HepG2 (cell line): ENCODE data around the gene AK4. TPM values are rescaled to one million over a fixed set of nuclear protein-coding genes. Genes with fewer than 3 reads are reported as not detected.
A peak's percentile ranks its signal among the peaks of the same experiment; 100 is the strongest.

Source experiments
- ATF7-NPFF ChIP-seq: sonication (generic); formaldehyde crosslinking; IDR thresholded peaks from 2 replicates; pipeline ENCODE4 v1.8.1; 2023; ENCODE audit warnings: mild to moderate bottlenecking, low read depth, missing genetic modification reagents, moderate library complexity
- CBX2 ChIP-seq, 2 experiments: fragments of 200-600 bp in 1 of 2; sonication (generic); formaldehyde crosslinking in 1 of 2; IDR thresholded peaks; 2 replicates each; pipeline versions ENCODE4 v1.7.0 to v1.8.1; 2018 to 2022; ENCODE audit warnings: low read depth in 2 of 2, low read length in 1 of 2, mild to moderate bottlenecking in 1 of 2, missing genetic modification reagents in 1 of 2
- EHMT2 ChIP-seq: fragments of 200-600 bp; sonication (generic); IDR thresholded peaks from 2 replicates; pipeline ENCODE4 v1.7.0; 2017; ENCODE audit warnings: antibody characterized with exemption, low read depth, low read length, borderline replicate concordance
- FIP1L1 ChIP-seq: fragments of 200-400 bp; formaldehyde crosslinking; IDR thresholded peaks from 2 replicates; pipeline ENCODE4 v1.6.1; 2018; ENCODE audit warnings: low read depth, mild to moderate bottlenecking, low read length, moderate library complexity, borderline replicate concordance; ENCODE audit not compliant: insufficient read depth
- FOXP1 ChIP-seq, 2 experiments: fragments of 450-650 bp in 1 of 2; IDR thresholded peaks; 2 replicates each; pipeline ENCODE4 v1.6.1; 2017 to 2018; ENCODE audit warnings: antibody characterized with exemption in 1 of 2
- GATA4 ChIP-seq: sonication (generic); IDR thresholded peaks from 2 replicates; pipeline ENCODE4 v1.6.1; 2016; ENCODE audit warnings: antibody characterized with exemption, low read depth, borderline replicate concordance
- GTF3A ChIP-seq: sonication (generic); formaldehyde crosslinking; conservative IDR thresholded peaks from 2 replicates; pipeline ENCODE4 v1.4.0; 2020; ENCODE audit warnings: mild to moderate bottlenecking, missing genetic modification reagents
- HCFC1 ChIP-seq: fragments of 150-350 bp; IDR thresholded peaks from 2 replicates; pipeline ENCODE4 v1.6.1; 2014; ENCODE audit warnings: low read depth, low read length
- MAFF ChIP-seq: IDR thresholded peaks from 2 replicates; pipeline ENCODE4 v1.6.1; 2011; ENCODE audit warnings: low read depth, low read length, improper control_type of control experiment
- RXRA ChIP-seq: sonication (generic); formaldehyde crosslinking; IDR thresholded peaks from 2 replicates; pipeline ENCODE4 v1.5.1; 2020; ENCODE audit warnings: missing genetic modification reagents
- ZNF260 ChIP-seq: sonication (generic); formaldehyde crosslinking; IDR thresholded peaks from 2 replicates; pipeline ENCODE4 v1.4.0; 2020; ENCODE audit warnings: missing genetic modification reagents, low read depth, mild to moderate bottlenecking, borderline replicate concordance
- ZNF263 ChIP-seq: sonication (generic); formaldehyde crosslinking; IDR thresholded peaks from 2 replicates; pipeline ENCODE4 v1.4.0; 2020; ENCODE audit warnings: missing genetic modification reagents
- ZNF737 ChIP-seq: sonication (generic); formaldehyde crosslinking; IDR thresholded peaks from 2 replicates; pipeline ENCODE4 v1.5.0; 2020; ENCODE audit warnings: missing genetic modification reagents, mild to moderate bottlenecking, borderline replicate concordance
- ZNF747 ChIP-seq: sonication (generic); formaldehyde crosslinking; IDR thresholded peaks from 2 replicates; pipeline ENCODE4 v1.8.1; 2023; ENCODE audit warnings: missing genetic modification reagents, mild to moderate bottlenecking, borderline replicate concordance
- ZSCAN22 ChIP-seq: sonication (generic); formaldehyde crosslinking; IDR thresholded peaks from 2 replicates; pipeline ENCODE4 v1.4.0; 2020; ENCODE audit warnings: mild to moderate bottlenecking, missing genetic modification reagents
- ZSCAN31 ChIP-seq: sonication (generic); formaldehyde crosslinking; IDR thresholded peaks from 2 replicates; pipeline ENCODE4 v1.5.0; 2020; ENCODE audit warnings: low read depth, mild to moderate bottlenecking, missing genetic modification reagents
- polyA plus RNA-seq, 8 experiments: library from polyadenylated mRNA; depleted of rRNA in 3 of 8; stranded (reverse) in 7 of 8; unstranded in 1 of 8; fragments of >200 nt; fragmentation: Illumina TruSeq in 4 of 8; extraction: Trizol in 4 of 8; gene quantifications; 2 replicates each; pipeline versions ENCODE4 v1.2.1 to v1.2.3, GENCODE V29; 2011 to 2016; ENCODE audit warnings: low read depth in 4 of 8, missing spikeins in 1 of 8, mixed read lengths in 1 of 8; ENCODE audit not compliant: insufficient read depth in 1 of 8
- total RNA-seq, 5 experiments: library from RNA; depleted of rRNA; stranded (reverse); fragments of >200 nt; fragmentation: Illumina TruSeq; extraction: Trizol; gene quantifications; 2 replicates each; pipeline ENCODE4 v1.2.3, GENCODE V29; 2016; ENCODE audit warnings: low read depth in 1 of 5
- TF ChIP-seq, protein P1 (sequence below): sonication (generic); formaldehyde crosslinking; IDR thresholded peaks from 2 replicates; pipeline ENCODE4 v1.4.0; 2020; ENCODE audit warnings: mild to moderate bottlenecking, missing genetic modification reagents
- TF ChIP-seq, protein P2 (sequence below): sonication (generic); formaldehyde crosslinking; IDR thresholded peaks from 2 replicates; pipeline ENCODE4 v1.5.1; 2020; ENCODE audit warnings: missing genetic modification reagents, mild to moderate bottlenecking, borderline replicate concordance
- TF ChIP-seq, protein P3 (sequence below): IDR thresholded peaks from 2 replicates; pipeline ENCODE4 v1.6.1; 2016; ENCODE audit warnings: missing compliant biosample characterization, missing genetic modification reagents, borderline replicate concordance
- TF ChIP-seq, protein P4 (sequence below): sonication (generic); formaldehyde crosslinking; IDR thresholded peaks from 2 replicates; pipeline ENCODE4 v1.9.0; 2022; ENCODE audit warnings: low read depth, missing genetic modification reagents

The AK4 gene
- total and polyA plus RNA-seq, 2 of the 13 experiments (the other 11 are each of a cell fraction or from before 2014, with no cell fraction given), result 110 to 160 TPM

DNA sequence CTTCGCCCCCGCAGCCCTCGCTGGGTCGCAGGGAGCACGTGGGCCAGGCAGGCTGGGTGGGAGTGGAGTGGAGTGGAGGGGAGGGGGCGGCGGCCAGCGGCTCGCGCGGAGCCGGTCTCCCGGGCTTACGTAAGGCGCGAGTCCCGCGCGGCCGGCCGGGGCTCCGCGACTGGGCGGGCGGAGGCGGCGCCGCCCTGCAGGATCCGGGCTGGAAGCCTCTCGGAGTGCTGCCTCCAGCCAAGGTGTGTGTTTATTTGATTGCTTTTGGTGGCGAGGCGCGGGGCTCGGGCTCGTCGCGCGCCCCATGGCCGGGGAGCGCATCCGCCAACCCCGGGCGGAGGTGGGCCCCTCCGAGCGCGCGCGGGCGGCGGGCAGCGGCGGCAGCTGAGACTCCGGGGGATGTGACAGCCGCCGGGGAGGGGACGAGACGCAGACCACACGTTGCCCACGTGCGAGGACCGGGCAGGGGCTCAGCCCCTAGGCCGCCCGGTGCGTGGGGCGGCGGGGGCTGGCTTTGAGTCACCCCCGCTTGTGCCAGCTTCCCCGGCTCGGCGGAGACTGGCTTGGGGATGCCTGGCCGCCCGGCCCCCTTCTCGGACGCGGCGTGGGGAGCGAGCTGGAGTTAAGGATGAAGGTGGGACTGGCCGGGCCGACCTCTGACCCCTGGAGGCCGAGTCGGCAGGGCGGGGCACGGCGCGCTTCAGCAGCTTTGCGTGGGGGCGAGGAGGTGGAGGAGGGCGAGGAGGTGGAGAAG is 402 bp upstream of the AK4 start (continued):
- TF ChIP-seq, protein P1, sequence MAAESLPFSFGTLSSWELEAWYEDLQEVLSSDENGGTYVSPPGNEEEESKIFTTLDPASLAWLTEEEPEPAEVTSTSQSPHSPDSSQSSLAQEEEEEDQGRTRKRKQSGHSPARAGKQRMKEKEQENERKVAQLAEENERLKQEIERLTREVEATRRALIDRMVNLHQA (CRISPR knock-in tag), result no peak
- TF ChIP-seq, protein P2, sequence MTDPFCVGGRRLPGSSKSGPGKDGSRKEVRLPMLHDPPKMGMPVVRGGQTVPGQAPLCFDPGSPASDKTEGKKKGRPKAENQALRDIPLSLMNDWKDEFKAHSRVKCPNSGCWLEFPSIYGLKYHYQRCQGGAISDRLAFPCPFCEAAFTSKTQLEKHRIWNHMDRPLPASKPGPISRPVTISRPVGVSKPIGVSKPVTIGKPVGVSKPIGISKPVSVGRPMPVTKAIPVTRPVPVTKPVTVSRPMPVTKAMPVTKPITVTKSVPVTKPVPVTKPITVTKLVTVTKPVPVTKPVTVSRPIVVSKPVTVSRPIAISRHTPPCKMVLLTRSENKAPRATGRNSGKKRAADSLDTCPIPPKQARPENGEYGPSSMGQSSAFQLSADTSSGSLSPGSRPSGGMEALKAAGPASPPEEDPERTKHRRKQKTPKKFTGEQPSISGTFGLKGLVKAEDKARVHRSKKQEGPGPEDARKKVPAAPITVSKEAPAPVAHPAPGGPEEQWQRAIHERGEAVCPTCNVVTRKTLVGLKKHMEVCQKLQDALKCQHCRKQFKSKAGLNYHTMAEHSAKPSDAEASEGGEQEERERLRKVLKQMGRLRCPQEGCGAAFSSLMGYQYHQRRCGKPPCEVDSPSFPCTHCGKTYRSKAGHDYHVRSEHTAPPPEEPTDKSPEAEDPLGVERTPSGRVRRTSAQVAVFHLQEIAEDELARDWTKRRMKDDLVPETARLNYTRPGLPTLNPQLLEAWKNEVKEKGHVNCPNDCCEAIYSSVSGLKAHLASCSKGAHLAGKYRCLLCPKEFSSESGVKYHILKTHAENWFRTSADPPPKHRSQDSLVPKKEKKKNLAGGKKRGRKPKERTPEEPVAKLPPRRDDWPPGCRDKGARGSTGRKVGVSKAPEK, result no peak
- TF ChIP-seq GTF3A (CRISPR knock-in tag) (0 out of 2 replicates have a peak, but pooled peaks have one; percentile 63), FIP1L1 (no peak), ATF7-NPFF (peak; percentile 57), GATA4 (no peak), ZNF263 (CRISPR knock-in tag) (peak; percentile 53), ZNF737 (CRISPR knock-in tag) (no peak), HCFC1 (no peak), MAFF (no peak), RXRA (peak; percentile 34), EHMT2 (no peak), ZNF747 (0 out of 2 replicates have a peak, but pooled peaks have one; percentile 45), ZSCAN22 (no peak), FOXP1 (IDR thresholded peaks at IDR 0.05) (no peak), FOXP1 (CRISPR knock-in tag; IDR thresholded peaks at IDR 0.05) (0 out of 2 replicates have a peak, but pooled peaks have one; percentile 7), ZNF260 (CRISPR knock-in tag) (no peak), ZSCAN31 (CRISPR knock-in tag) (peak; percentile 43; the same call in 1 of the 2 replicates), CBX2 (IDR thresholded peaks at IDR 0.05; ENCODE audit: low read depth, low read length) (no peak), CBX2 (CRISPR knock-in tag; IDR thresholded peaks at IDR 0.05; ENCODE audit: low read depth) (0 out of 2 replicates have a peak, but pooled peaks have one; percentile 53)
- TF ChIP-seq, protein P3, sequence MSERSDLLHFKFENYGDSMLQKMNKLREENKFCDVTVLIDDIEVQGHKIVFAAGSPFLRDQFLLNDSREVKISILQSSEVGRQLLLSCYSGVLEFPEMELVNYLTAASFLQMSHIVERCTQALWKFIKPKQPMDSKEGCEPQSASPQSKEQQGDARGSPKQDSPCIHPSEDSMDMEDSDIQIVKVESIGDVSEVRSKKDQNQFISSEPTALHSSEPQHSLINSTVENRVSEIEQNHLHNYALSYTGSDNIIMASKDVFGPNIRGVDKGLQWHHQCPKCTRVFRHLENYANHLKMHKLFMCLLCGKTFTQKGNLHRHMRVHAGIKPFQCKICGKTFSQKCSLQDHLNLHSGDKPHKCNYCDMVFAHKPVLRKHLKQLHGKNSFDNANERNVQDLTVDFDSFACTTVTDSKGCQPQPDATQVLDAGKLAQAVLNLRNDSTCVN (CRISPR knock-in tag), result no peak
- TF ChIP-seq, protein P4, sequence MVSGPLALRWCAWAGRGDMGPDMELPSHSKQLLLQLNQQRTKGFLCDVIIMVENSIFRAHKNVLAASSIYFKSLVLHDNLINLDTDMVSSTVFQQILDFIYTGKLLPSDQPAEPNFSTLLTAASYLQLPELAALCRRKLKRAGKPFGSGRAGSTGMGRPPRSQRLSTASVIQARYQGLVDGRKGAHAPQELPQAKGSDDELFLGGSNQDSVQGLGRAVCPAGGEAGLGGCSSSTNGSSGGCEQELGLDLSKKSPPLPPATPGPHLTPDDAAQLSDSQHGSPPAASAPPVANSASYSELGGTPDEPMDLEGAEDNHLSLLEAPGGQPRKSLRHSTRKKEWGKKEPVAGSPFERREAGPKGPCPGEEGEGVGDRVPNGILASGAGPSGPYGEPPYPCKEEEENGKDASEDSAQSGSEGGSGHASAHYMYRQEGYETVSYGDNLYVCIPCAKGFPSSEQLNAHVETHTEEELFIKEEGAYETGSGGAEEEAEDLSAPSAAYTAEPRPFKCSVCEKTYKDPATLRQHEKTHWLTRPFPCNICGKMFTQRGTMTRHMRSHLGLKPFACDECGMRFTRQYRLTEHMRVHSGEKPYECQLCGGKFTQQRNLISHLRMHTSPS (CRISPR knock-in tag), result no peak
